Thyroid gland (tissue), 4 donors: ENCODE measurements around the gene TMPRSS11B. TPM values are rescaled to one million over a fixed set of nuclear protein-coding genes. Genes with fewer than 3 reads are reported as not detected.

Experiments
- DNase-seq, 2 donors: peaks; one replicate each; pipeline ENCODE4 v3.0.0-alpha.2; 2019
- H3K27ac ChIP-seq, 3 donors: fragments of 200-600 bp; sonication (generic); 1 replicate in 2 of 3; 2 replicates in 1 of 3; pipeline ENCODE4 v1.5.1; 2016 to 2019; ENCODE audit warnings: mild to moderate bottlenecking in 1 of 3, moderate library complexity in 1 of 3
- H3K27me3 ChIP-seq: fragments of 200-600 bp; sonication (generic); one replicate; pipeline ENCODE4 v1.5.1; 2019
- H3K36me3 ChIP-seq, 2 donors: fragments of 200-600 bp; sonication (generic); one replicate each; pipeline ENCODE4 v1.5.1; 2016 to 2019
- H3K4me1 ChIP-seq, 2 donors: fragments of 200-600 bp; sonication (generic); one replicate each; pipeline ENCODE4 v1.5.1; 2017 to 2019
- H3K4me3 ChIP-seq, 3 donors: fragments of 200-600 bp; sonication (generic); replicated peaks in 1 of 3; 1 replicate in 2 of 3; 2 replicates in 1 of 3; pipeline ENCODE4 v1.5.1; 2016; ENCODE audit warnings: mild to moderate bottlenecking in 1 of 3
- H3K9me3 ChIP-seq: fragments of 200-600 bp; sonication (generic); one replicate; pipeline ENCODE4 v1.5.1; 2017
- CTCF ChIP-seq, 6 experiments: fragments of 200-600 bp in 3 of 6; fragments of 450-650 bp in 3 of 6; sonication (generic) in 3 of 6; IDR thresholded peaks; one replicate each; pipeline ENCODE4 v1.5.1; 2016 to 2019; ENCODE audit warnings: antibody characterized with exemption in 6 of 6, mild to moderate bottlenecking in 2 of 6, inconsistent platforms in 1 of 6, moderate library complexity in 1 of 6
- POLR2A ChIP-seq, 2 donors: fragments of 450-650 bp; IDR thresholded peaks; one replicate each; pipeline ENCODE4 v1.6.1; 2017; ENCODE audit warnings: antibody characterized with exemption in 2 of 2, mild to moderate bottlenecking in 2 of 2, moderate library complexity in 1 of 2
- WGBS, 2 donors: methylation state at CpG; one replicate each; pipeline ENCODE4 v1.1.5; 2017; 5-methylcytosine and 5-hydroxymethylcytosine counted together
- intact Hi-C: fragments of 100-400 bp; cut with DNase I; formaldehyde crosslinking; loops from one replicate; pipeline ENCODE4 v1.15.1; 2023
- total RNA-seq, 4 donors: library from RNA; depleted of rRNA; stranded (reverse); fragments of >200 nt; gene quantifications; one replicate each; pipeline ENCODE4 v1.2.3, GENCODE V29; 2016

TMPRSS11B gene, protein sequence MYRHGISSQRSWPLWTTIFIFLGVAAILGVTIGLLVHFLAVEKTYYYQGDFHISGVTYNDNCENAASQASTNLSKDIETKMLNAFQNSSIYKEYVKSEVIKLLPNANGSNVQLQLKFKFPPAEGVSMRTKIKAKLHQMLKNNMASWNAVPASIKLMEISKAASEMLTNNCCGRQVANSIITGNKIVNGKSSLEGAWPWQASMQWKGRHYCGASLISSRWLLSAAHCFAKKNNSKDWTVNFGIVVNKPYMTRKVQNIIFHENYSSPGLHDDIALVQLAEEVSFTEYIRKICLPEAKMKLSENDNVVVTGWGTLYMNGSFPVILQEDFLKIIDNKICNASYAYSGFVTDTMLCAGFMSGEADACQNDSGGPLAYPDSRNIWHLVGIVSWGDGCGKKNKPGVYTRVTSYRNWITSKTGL
- total RNA-seq, result not detected

- TF ChIP-seq CTCF (IDR thresholded peaks at IDR 0.05) (no peak), POLR2A (IDR thresholded peaks at IDR 0.05) (no peak)
- H3K9me3 ChIP-seq, result no peaks in the 10 kb centered on the region
- no peak for DNase-seq
- no peak within 1 kb of the TSS for H3K4me3 ChIP-seq
- no peaks in the 10 kb centered on the region for H3K36me3 ChIP-seq
- no peaks in the 10 kb centered on the region for H3K4me1 ChIP-seq
- no peaks in the 10 kb centered on the region for H3K27me3 ChIP-seq
- WGBS, 2 donors, result 90 to 91% methylated on average over 6 of the region's 6 CpGs
- no peak within 1 kb of the TSS for H3K27ac ChIP-seq
- intact Hi-C loops, result no loop called here
These were observed at the start of gene TMPRSS11B for GRCh38 chr4:68245594-68245993. Gene TMPRSS11B (minus strand): TSS chr4:68245694. CDS start chr4:68245558, 136 bp downstream.

DNA sequence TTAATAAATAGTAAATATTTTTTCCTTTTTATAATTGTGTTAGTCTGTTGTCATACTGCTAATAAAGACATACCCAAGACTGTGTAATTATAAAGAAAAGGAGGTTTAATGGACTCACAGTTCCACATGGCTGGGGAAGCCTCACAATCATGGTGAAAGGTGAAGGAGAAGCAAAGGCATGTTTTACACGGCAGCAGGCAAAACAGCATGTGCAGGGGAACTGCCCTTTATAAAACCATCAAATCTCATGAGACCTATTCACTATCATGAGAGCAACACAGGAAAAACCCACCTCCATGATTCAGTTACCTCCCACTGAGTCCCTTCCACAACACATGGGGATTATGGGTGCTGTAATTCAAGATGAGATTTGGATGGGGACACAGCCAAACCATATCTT lies 45.8 kb upstream of the TMPRSS11B start:
- no peak for TF ChIP-seq CTCF (IDR thresholded peaks at IDR 0.05)
- TF ChIP-seq POLR2A (IDR thresholded peaks at IDR 0.05), result no peak
- H3K9me3 ChIP-seq, result no peaks in the 10 kb centered on the region
- no peaks in the 10 kb centered on the region for H3K4me1 ChIP-seq
- H3K27me3 ChIP-seq, result no peaks in the 10 kb centered on the region
- no peak overlapping the region for H3K27ac ChIP-seq
- H3K4me3 ChIP-seq, result no peak overlapping the region
- intact Hi-C loops, result no loop called here
- no peaks in the 10 kb centered on the region for H3K36me3 ChIP-seq
- DNase-seq, result no peak
- WGBS, 2 donors, result 97 to 100% methylated on average over 1 of the region's 1 CpG

GRCh38 chr4:68288393-68288740 lies 42.9 kb upstream of the TMPRSS11B start:
- Histone ChIP-seq H3K4me3 (no peak overlapping the region), H3K27me3 (no peaks in the 10 kb centered on the region), H3K9me3 (no peaks in the 10 kb centered on the region), H3K4me1 (no peaks in the 10 kb centered on the region), H3K36me3 (no peaks in the 10 kb centered on the region), H3K27ac (no peak overlapping the region)
- peak in 1 of 2 donors; percentile 6 for DNase-seq
- intact Hi-C loops, result no loop called here
- TF ChIP-seq CTCF (IDR thresholded peaks at IDR 0.05), result no peak
- no peak for TF ChIP-seq POLR2A (IDR thresholded peaks at IDR 0.05)
- WGBS, 2 donors, result 43 to 60% methylated on average over 2 of the region's 2 CpGs

DNA sequence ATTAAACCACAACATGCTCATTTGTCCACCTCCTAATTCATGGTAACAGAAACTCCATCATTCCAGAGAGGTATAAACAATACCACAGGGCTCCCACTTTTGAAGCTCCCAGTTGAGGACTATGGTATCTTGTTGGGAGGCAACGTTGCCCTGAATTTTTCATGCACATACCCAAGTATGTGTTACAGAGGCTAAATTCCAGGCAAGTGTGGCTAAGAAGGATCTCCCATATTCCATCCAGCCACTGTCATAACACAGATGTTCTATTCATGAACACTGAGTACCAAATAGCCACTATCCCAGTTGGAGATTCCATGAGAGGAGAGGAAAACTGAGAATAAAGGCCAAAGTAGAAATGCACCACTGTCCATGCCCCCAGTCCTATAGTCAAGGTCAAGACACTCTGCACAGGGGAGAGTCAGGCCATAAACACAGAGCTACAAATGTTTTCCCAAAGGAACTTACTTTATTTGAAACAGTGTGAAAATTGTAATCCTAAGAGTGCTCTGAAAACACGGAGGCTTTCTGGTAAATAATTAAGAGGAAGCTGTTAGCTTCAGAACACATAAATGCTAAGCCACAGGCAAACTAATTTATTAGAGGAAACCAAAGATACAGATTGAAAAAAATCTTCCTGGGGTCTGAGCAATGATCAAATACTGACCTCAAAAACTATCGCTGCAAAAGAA lies 42.4 kb upstream of the TMPRSS11B start:
- Histone ChIP-seq H3K9me3 (no peaks in the 10 kb centered on the region), H3K27me3 (no peaks in the 10 kb centered on the region), H3K4me3 (no peak overlapping the region), H3K4me1 (no peaks in the 10 kb centered on the region), H3K27ac (no peak overlapping the region), H3K36me3 (no peaks in the 10 kb centered on the region)
- WGBS, 2 donors, result 66 to 74% methylated on average over 3 of the region's 3 CpGs
- intact Hi-C loops, result no loop called here
- no peak for DNase-seq
- no peak for TF ChIP-seq POLR2A (IDR thresholded peaks at IDR 0.05)
- TF ChIP-seq CTCF (IDR thresholded peaks at IDR 0.05), result no peak

DNA sequence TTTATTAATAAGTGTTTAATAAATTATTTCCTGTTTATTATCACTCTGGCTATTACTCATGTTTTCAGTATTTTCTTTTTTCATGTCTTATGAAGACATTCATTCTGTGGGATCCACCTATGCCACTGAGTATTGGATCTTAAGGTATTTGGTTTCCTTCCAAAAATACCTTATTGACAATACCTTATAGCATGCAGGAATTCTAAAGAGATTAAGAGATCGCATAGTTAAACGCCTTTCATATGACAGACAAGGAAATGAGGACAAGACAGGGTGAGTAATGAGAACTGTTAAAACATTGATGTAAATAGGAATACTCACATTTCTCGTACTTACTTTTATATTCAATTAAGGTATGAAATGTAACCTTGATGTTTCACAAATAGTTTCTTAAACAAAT lies 38.2 kb upstream of the TMPRSS11B start:
- 88 to 91% methylated on average over 3 of the region's 3 CpGs for WGBS, 2 donors
- Histone ChIP-seq H3K9me3 (no peaks in the 10 kb centered on the region), H3K4me1 (no peaks in the 10 kb centered on the region), H3K4me3 (no peak overlapping the region), H3K36me3 (no peaks in the 10 kb centered on the region), H3K27ac (no peak overlapping the region), H3K27me3 (no peaks in the 10 kb centered on the region)
- DNase-seq, result no peak
- intact Hi-C loops, result no loop called here
- no peak for TF ChIP-seq POLR2A (IDR thresholded peaks at IDR 0.05)
- TF ChIP-seq CTCF (IDR thresholded peaks at IDR 0.05), result no peak
